HEK293 (cell line): ENCODE measurements around the gene TMEM220.

Source experiments
- BCL11B ChIP-seq: fragments of 450-650 bp; formaldehyde crosslinking; IDR thresholded peaks from 2 replicates; pipeline ENCODE4 v1.5.1; 2016; ENCODE audit warnings: low read depth, missing biosample characterization, missing genetic modification characterization
- GLIS1 ChIP-seq: fragments of 450-650 bp; formaldehyde crosslinking; IDR thresholded peaks from 2 replicates; pipeline ENCODE4 v1.5.1; 2016; ENCODE audit warnings: missing biosample characterization, missing genetic modification characterization
- KLF9 ChIP-seq: fragments of 450-650 bp; formaldehyde crosslinking; IDR thresholded peaks from 2 replicates; pipeline ENCODE4 v1.5.1; 2016; ENCODE audit warnings: missing biosample characterization, missing genetic modification characterization, low read depth
- PATZ1 ChIP-seq: fragments of 450-650 bp; formaldehyde crosslinking; IDR thresholded peaks from 2 replicates; pipeline ENCODE4 v1.5.1; 2016; ENCODE audit warnings: missing biosample characterization, missing genetic modification characterization
- REPIN1 ChIP-seq: fragments of 450-650 bp; formaldehyde crosslinking; IDR thresholded peaks from 2 replicates; pipeline ENCODE4 v1.5.1; 2017; ENCODE audit warnings: missing biosample characterization, missing genetic modification characterization, low read depth
- TSHZ1 ChIP-seq: fragments of 450-650 bp; formaldehyde crosslinking; IDR thresholded peaks from 2 replicates; pipeline ENCODE4 v1.5.1; 2016; ENCODE audit warnings: missing biosample characterization, missing genetic modification characterization, borderline replicate concordance
- ZBTB11 ChIP-seq: fragments of 450-650 bp; formaldehyde crosslinking; conservative IDR thresholded peaks from 2 replicates; pipeline ENCODE4 v1.5.1; 2016; ENCODE audit warnings: low read depth, missing biosample characterization, missing genetic modification characterization
- ZBTB20 ChIP-seq: fragments of 450-650 bp; formaldehyde crosslinking; IDR thresholded peaks from 2 replicates; pipeline ENCODE4 v1.5.1; 2016; ENCODE audit warnings: missing biosample characterization, missing genetic modification characterization
- ZFP3 ChIP-seq: fragments of 450-650 bp; formaldehyde crosslinking; IDR thresholded peaks from 2 replicates; pipeline ENCODE4 v1.5.1; 2016; ENCODE audit warnings: low read depth, missing biosample characterization, missing genetic modification characterization
- ZNF223 ChIP-seq: fragments of 450-650 bp; formaldehyde crosslinking; IDR thresholded peaks from 2 replicates; pipeline ENCODE4 v1.5.1; 2016; ENCODE audit warnings: missing biosample characterization, missing genetic modification characterization
- ZNF239 ChIP-seq: fragments of 450-650 bp; formaldehyde crosslinking; IDR thresholded peaks from 2 replicates; pipeline ENCODE4 v1.5.1; 2016; ENCODE audit warnings: missing biosample characterization, missing genetic modification characterization
- ZNF248 ChIP-seq: fragments of 450-650 bp; formaldehyde crosslinking; IDR thresholded peaks from 2 replicates; pipeline ENCODE4 v1.5.1; 2017; ENCODE audit warnings: missing biosample characterization, missing genetic modification characterization
- ZNF518A ChIP-seq: fragments of 450-650 bp; formaldehyde crosslinking; conservative IDR thresholded peaks from 2 replicates; pipeline ENCODE4 v1.5.1; 2016; ENCODE audit warnings: low read depth, missing biosample characterization, missing genetic modification characterization
- ZNF558 ChIP-seq: fragments of 450-650 bp; formaldehyde crosslinking; IDR thresholded peaks from 2 replicates; pipeline ENCODE4 v1.5.1; 2016; ENCODE audit warnings: missing biosample characterization, missing genetic modification characterization
- ZNF660 ChIP-seq: fragments of 450-650 bp; IDR thresholded peaks from 2 replicates; pipeline ENCODE4 v1.5.1; 2018; ENCODE audit warnings: missing biosample characterization, mild to moderate bottlenecking, missing genetic modification characterization
- ZNF701 ChIP-seq: fragments of 450-650 bp; formaldehyde crosslinking; IDR thresholded peaks from 2 replicates; pipeline ENCODE4 v1.5.1; 2016; ENCODE audit warnings: missing biosample characterization, missing genetic modification characterization
- ZNF777 ChIP-seq: fragments of 450-650 bp; formaldehyde crosslinking; IDR thresholded peaks from 2 replicates; pipeline ENCODE4 v1.5.1; 2017; ENCODE audit warnings: missing biosample characterization, missing genetic modification characterization, borderline replicate concordance
- TF ChIP-seq, protein P1 (sequence below): fragments of 450-650 bp; formaldehyde crosslinking; IDR thresholded peaks from 2 replicates; pipeline ENCODE4 v1.5.1; 2016; ENCODE audit warnings: missing biosample characterization, missing genetic modification characterization
- TF ChIP-seq, protein P2 (sequence below): fragments of 450-650 bp; IDR thresholded peaks from 2 replicates; pipeline ENCODE4 v1.5.1; 2018; ENCODE audit warnings: missing biosample characterization, mild to moderate bottlenecking, missing genetic modification characterization

The TMEM220 gene

DNA sequence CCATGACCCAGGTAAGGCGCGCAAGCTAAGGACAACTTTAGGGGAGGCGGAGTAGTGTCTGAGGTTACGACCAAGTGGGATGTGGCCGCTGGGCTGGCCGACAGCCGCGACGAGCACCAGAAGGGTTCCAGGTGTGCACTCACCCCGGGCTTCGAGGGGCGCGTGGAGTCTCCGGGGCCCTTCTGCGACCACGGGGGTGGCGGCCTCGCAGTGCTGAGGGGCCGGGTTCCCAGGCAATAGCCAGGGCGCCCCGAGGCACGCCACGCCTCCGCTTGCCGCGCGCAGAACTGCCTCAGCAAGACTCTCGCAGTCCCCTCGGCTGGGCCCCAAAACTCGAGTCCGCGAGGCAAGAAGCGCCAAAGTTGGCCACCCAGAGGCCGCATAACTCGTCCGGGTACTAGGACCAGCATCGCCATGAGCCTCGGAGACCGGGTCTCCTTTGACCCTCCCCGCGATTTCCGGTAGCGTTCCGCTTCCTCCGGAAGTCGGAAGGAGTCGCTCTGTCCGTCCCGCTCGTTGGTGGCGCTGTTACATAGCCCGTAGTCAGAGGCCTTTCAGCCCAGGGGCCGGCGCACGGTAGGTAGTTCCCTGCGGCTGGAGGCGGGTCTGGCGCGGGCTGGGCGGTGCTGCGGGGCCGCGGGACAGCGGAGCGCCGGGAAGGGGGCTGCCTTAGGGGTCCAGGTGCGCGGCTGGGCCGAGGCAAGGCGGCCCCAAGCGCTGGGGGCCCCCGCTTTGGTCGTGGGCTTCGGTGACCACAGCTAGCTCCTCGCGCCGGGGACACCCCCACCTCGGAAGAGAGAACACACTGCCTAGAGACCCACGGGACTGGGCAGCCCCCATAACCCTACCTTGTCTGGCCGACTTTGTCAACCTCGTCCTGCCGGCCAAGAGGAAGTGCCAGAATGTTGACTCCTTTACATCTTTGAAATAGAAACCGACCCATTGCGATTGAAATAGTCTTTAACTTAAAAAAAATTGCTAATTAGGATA is 32.4 kb downstream of the TMEM220 start, which contains the start of the genes ADPRM and SCO1 (continued):
- TF ChIP-seq, protein P1, sequence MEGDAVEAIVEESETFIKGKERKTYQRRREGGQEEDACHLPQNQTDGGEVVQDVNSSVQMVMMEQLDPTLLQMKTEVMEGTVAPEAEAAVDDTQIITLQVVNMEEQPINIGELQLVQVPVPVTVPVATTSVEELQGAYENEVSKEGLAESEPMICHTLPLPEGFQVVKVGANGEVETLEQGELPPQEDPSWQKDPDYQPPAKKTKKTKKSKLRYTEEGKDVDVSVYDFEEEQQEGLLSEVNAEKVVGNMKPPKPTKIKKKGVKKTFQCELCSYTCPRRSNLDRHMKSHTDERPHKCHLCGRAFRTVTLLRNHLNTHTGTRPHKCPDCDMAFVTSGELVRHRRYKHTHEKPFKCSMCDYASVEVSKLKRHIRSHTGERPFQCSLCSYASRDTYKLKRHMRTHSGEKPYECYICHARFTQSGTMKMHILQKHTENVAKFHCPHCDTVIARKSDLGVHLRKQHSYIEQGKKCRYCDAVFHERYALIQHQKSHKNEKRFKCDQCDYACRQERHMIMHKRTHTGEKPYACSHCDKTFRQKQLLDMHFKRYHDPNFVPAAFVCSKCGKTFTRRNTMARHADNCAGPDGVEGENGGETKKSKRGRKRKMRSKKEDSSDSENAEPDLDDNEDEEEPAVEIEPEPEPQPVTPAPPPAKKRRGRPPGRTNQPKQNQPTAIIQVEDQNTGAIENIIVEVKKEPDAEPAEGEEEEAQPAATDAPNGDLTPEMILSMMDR (tag by site-specific recombination) = peak; percentile 88; the same call in 1 of the 2 replicates
- TF ChIP-seq ZNF518A (tag by site-specific recombination) (peak; percentile 93), KLF9 (tag by site-specific recombination) (peak; percentile 71), GLIS1 (tag by site-specific recombination) (peak; percentile 17; the same call in 1 of the 2 replicates), ZFP3 (tag by site-specific recombination) (no peak), ZNF660 (tag by site-specific recombination) (peak; percentile 82), BCL11B (tag by site-specific recombination) (peak; percentile 35; the same call in 1 of the 2 replicates), ZNF248 (tag by site-specific recombination) (no peak), ZNF239 (tag by site-specific recombination) (no peak), ZBTB20 (tag by site-specific recombination) (peak; percentile 69; the same call in 1 of the 2 replicates), REPIN1 (tag by site-specific recombination) (no peak), ZBTB11 (tag by site-specific recombination) (peak; percentile 97), ZNF558 (no peak), TSHZ1 (tag by site-specific recombination) (no peak), PATZ1 (tag by site-specific recombination) (no peak; the same call in 1 of the 2 replicates), ZNF223 (tag by site-specific recombination) (0 out of 2 replicates have a peak, but pooled peaks have one; percentile 17), ZNF777 (tag by site-specific recombination) (peak; percentile 91), ZNF701 (tag by site-specific recombination) (no peak)
- TF ChIP-seq, protein P2, sequence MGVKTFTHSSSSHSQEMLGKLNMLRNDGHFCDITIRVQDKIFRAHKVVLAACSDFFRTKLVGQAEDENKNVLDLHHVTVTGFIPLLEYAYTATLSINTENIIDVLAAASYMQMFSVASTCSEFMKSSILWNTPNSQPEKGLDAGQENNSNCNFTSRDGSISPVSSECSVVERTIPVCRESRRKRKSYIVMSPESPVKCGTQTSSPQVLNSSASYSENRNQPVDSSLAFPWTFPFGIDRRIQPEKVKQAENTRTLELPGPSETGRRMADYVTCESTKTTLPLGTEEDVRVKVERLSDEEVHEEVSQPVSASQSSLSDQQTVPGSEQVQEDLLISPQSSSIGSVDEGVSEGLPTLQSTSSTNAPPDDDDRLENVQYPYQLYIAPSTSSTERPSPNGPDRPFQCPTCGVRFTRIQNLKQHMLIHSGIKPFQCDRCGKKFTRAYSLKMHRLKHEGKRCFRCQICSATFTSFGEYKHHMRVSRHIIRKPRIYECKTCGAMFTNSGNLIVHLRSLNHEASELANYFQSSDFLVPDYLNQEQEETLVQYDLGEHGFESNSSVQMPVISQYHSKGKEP (tag by site-specific recombination) = no peak
